ENCODE measurements around the gene RNF6.
"Not testable (repeated sequence)": the region's sequence is repeated elsewhere in the genome, so short reads cannot be mapped to it uniquely, and the experiment has no call there.

Gene RNF6

GRCh38 chr13:26221721-26222519 lies at the start of gene RNF6:
Gene RNF6, minus strand, starts transcription at chr13:26222314. Its CDS starts 2,665 bp downstream, at chr13:26219649.
- H3K27me3 ChIP-seq (ENCODE audit: control insufficient read depth, insufficient read depth, low read length), result no peaks in the 10 kb centered on the region
- H3K27ac ChIP-seq (ENCODE audit: low read depth, low read length), result peak within 1 kb of the TSS; percentile 97
- H3K36me3 ChIP-seq (ENCODE audit: control insufficient read depth, insufficient read depth, low read length), result peaks cover 5% of the 10 kb centered on the region
- H3K4me3 ChIP-seq (ENCODE audit: low read length), result peak within 1 kb of the TSS; percentile 97
- H3K4me1 ChIP-seq (ENCODE audit: control insufficient read depth, insufficient read depth, low read length), result peaks cover 4% of the 10 kb centered on the region
- H3K9ac ChIP-seq (ENCODE audit: low read length), result peak within 1 kb of the TSS; percentile 81

GRCh38 chr13:26270707-26271106 lies 48.6 kb upstream of the RNF6 start:
- Histone ChIP-seq H3K27me3 (ENCODE audit: control insufficient read depth, insufficient read depth, low read length) (no peaks in the 10 kb centered on the region), H3K4me1 (ENCODE audit: control insufficient read depth, insufficient read depth, low read length) (peaks cover 3% of the 10 kb centered on the region)

GRCh38 chr13:26266311-26266710 lies 44.2 kb upstream of the RNF6 start:
- Histone ChIP-seq H3K9ac (ENCODE audit: low read length) (no peak overlapping the region), H3K27me3 (ENCODE audit: control insufficient read depth, insufficient read depth, low read length) (no peaks in the 10 kb centered on the region), H3K36me3 (ENCODE audit: control insufficient read depth, insufficient read depth, low read length) (no peaks in the 10 kb centered on the region), H3K4me1 (ENCODE audit: control insufficient read depth, insufficient read depth, low read length) (peaks cover 3% of the 10 kb centered on the region), H3K4me3 (ENCODE audit: low read length) (no peak overlapping the region), H3K27ac (ENCODE audit: low read depth, low read length) (no peak overlapping the region)

More at GRCh38 chr13:26270707-26271106, 48.6 kb upstream of the RNF6 start:
- Histone ChIP-seq H3K36me3 (ENCODE audit: control insufficient read depth, insufficient read depth, low read length) (no peaks in the 10 kb centered on the region), H3K4me3 (ENCODE audit: low read length) (no peak overlapping the region), H3K27ac (ENCODE audit: low read depth, low read length) (no peak overlapping the region), H3K9ac (ENCODE audit: low read length) (no peak overlapping the region)

- Histone ChIP-seq H3K27me3 (ENCODE audit: control insufficient read depth, insufficient read depth, low read length) (no peaks in the 10 kb centered on the region), H3K27ac (ENCODE audit: low read depth, low read length) (no peak overlapping the region), H3K9ac (ENCODE audit: low read length) (no peak overlapping the region), H3K4me3 (ENCODE audit: low read length) (no peak overlapping the region), H3K36me3 (ENCODE audit: control insufficient read depth, insufficient read depth, low read length) (no peaks in the 10 kb centered on the region), H3K4me1 (ENCODE audit: control insufficient read depth, insufficient read depth, low read length) (no peaks in the 10 kb centered on the region)
These were observed 40.0 kb upstream of the RNF6 start for GRCh38 chr13:26262156-26262555.

GRCh38 chr13:26259634-26260033 lies 37.5 kb upstream of the RNF6 start:
- H3K27ac ChIP-seq (ENCODE audit: low read depth, low read length), result no peak overlapping the region
- H3K4me1 ChIP-seq (ENCODE audit: control insufficient read depth, insufficient read depth, low read length), result peaks cover 2% of the 10 kb centered on the region

GRCh38 chr13:26257049-26257448 lies 34.9 kb upstream of the RNF6 start:
- no peak overlapping the region for H3K27ac ChIP-seq (ENCODE audit: low read depth, low read length)
- H3K36me3 ChIP-seq (ENCODE audit: control insufficient read depth, insufficient read depth, low read length), result no peaks in the 10 kb centered on the region
- H3K4me3 ChIP-seq (ENCODE audit: low read length), result no peak overlapping the region
- H3K4me1 ChIP-seq (ENCODE audit: control insufficient read depth, insufficient read depth, low read length), result peaks cover 2% of the 10 kb centered on the region
- H3K9ac ChIP-seq (ENCODE audit: low read length), result no peak overlapping the region
- no peaks in the 10 kb centered on the region for H3K27me3 ChIP-seq (ENCODE audit: control insufficient read depth, insufficient read depth, low read length)

More at GRCh38 chr13:26259634-26260033, 37.5 kb upstream of the RNF6 start:
- Histone ChIP-seq H3K4me3 (ENCODE audit: low read length) (no peak overlapping the region), H3K9ac (ENCODE audit: low read length) (no peak overlapping the region), H3K36me3 (ENCODE audit: control insufficient read depth, insufficient read depth, low read length) (no peaks in the 10 kb centered on the region), H3K27me3 (ENCODE audit: control insufficient read depth, insufficient read depth, low read length) (no peaks in the 10 kb centered on the region)

GRCh38 chr13:26255691-26256277 lies 33.7 kb upstream of the RNF6 start:
- H3K36me3 ChIP-seq (ENCODE audit: control insufficient read depth, insufficient read depth, low read length), result no peaks in the 10 kb centered on the region
- no peak overlapping the region for H3K27ac ChIP-seq (ENCODE audit: low read depth, low read length)
- H3K27me3 ChIP-seq (ENCODE audit: control insufficient read depth, insufficient read depth, low read length), result no peaks in the 10 kb centered on the region
- H3K4me1 ChIP-seq (ENCODE audit: control insufficient read depth, insufficient read depth, low read length), result peaks cover 2% of the 10 kb centered on the region
- H3K9ac ChIP-seq (ENCODE audit: low read length), result no peak overlapping the region
- peak overlapping the region; percentile 49 for H3K4me3 ChIP-seq (ENCODE audit: low read length)

- H3K36me3 ChIP-seq (ENCODE audit: control insufficient read depth, insufficient read depth, low read length), result no peaks in the 10 kb centered on the region
- H3K9ac ChIP-seq (ENCODE audit: low read length), result peak overlapping the region; percentile 4
- peaks cover 2% of the 10 kb centered on the region for H3K4me1 ChIP-seq (ENCODE audit: control insufficient read depth, insufficient read depth, low read length)
- peak overlapping the region; percentile 92 for H3K27ac ChIP-seq (ENCODE audit: low read depth, low read length)
- H3K4me3 ChIP-seq (ENCODE audit: low read length), result peak overlapping the region; percentile 79
- H3K27me3 ChIP-seq (ENCODE audit: control insufficient read depth, insufficient read depth, low read length), result no peaks in the 10 kb centered on the region
These were observed 33.0 kb upstream of the RNF6 start for GRCh38 chr13:26255115-26255514.

GRCh38 chr13:26254583-26255111 lies 32.5 kb upstream of the RNF6 start:
- peaks cover 2% of the 10 kb centered on the region for H3K4me1 ChIP-seq (ENCODE audit: control insufficient read depth, insufficient read depth, low read length)
- peak overlapping the region; percentile 79 for H3K4me3 ChIP-seq (ENCODE audit: low read length)
- H3K27me3 ChIP-seq (ENCODE audit: control insufficient read depth, insufficient read depth, low read length), result no peaks in the 10 kb centered on the region
- H3K27ac ChIP-seq (ENCODE audit: low read depth, low read length), result peak overlapping the region; percentile 92
- no peaks in the 10 kb centered on the region for H3K36me3 ChIP-seq (ENCODE audit: control insufficient read depth, insufficient read depth, low read length)
- no peak overlapping the region for H3K9ac ChIP-seq (ENCODE audit: low read length)

GRCh38 chr13:26253787-26254582 lies 31.9 kb upstream of the RNF6 start, which contains the start of gene CDK8:
Gene CDK8, plus strand, starts transcription at chr13:26254129. Its CDS starts 513 bp downstream, at chr13:26254642.
- H3K4me3 ChIP-seq (ENCODE audit: low read length), result peak within 1 kb of the TSS; percentile 79
- no peaks in the 10 kb centered on the region for H3K36me3 ChIP-seq (ENCODE audit: control insufficient read depth, insufficient read depth, low read length)
- peak within 1 kb of the TSS; percentile 92 for H3K27ac ChIP-seq (ENCODE audit: low read depth, low read length)
- peaks cover 2% of the 10 kb centered on the region for H3K4me1 ChIP-seq (ENCODE audit: control insufficient read depth, insufficient read depth, low read length)
- peak within 1 kb of the TSS; percentile 52 for H3K9ac ChIP-seq (ENCODE audit: low read length)
- H3K27me3 ChIP-seq (ENCODE audit: control insufficient read depth, insufficient read depth, low read length), result no peaks in the 10 kb centered on the region

- peaks cover 2% of the 10 kb centered on the region for H3K4me1 ChIP-seq (ENCODE audit: control insufficient read depth, insufficient read depth, low read length)
- H3K27me3 ChIP-seq (ENCODE audit: control insufficient read depth, insufficient read depth, low read length), result no peaks in the 10 kb centered on the region
- no peak overlapping the region for H3K9ac ChIP-seq (ENCODE audit: low read length)
- peak overlapping the region; percentile 79 for H3K4me3 ChIP-seq (ENCODE audit: low read length)
- H3K27ac ChIP-seq (ENCODE audit: low read depth, low read length), result peak overlapping the region; percentile 92
- no peaks in the 10 kb centered on the region for H3K36me3 ChIP-seq (ENCODE audit: control insufficient read depth, insufficient read depth, low read length)
These were observed 31.2 kb upstream of the RNF6 start for GRCh38 chr13:26253262-26253786.

GRCh38 chr13:26252006-26252405 lies 29.9 kb upstream of the RNF6 start:
- H3K9ac ChIP-seq (ENCODE audit: low read length); H3K4me1 ChIP-seq (ENCODE audit: control insufficient read depth, insufficient read depth, low read length); H3K36me3 ChIP-seq (ENCODE audit: control insufficient read depth, insufficient read depth, low read length); H3K4me3 ChIP-seq (ENCODE audit: low read length); H3K27me3 ChIP-seq (ENCODE audit: control insufficient read depth, insufficient read depth, low read length); H3K27ac ChIP-seq (ENCODE audit: low read depth, low read length): not testable (repeated sequence)

Data from rectal smooth muscle tissue (tissue), 1 donor.